ENCODE measurements around the gene SCFD2.
"Not testable (repeated sequence)": the region's sequence is repeated elsewhere in the genome, so short reads cannot be mapped to it uniquely, and the experiment has no call there.

Gene SCFD2

DNA sequence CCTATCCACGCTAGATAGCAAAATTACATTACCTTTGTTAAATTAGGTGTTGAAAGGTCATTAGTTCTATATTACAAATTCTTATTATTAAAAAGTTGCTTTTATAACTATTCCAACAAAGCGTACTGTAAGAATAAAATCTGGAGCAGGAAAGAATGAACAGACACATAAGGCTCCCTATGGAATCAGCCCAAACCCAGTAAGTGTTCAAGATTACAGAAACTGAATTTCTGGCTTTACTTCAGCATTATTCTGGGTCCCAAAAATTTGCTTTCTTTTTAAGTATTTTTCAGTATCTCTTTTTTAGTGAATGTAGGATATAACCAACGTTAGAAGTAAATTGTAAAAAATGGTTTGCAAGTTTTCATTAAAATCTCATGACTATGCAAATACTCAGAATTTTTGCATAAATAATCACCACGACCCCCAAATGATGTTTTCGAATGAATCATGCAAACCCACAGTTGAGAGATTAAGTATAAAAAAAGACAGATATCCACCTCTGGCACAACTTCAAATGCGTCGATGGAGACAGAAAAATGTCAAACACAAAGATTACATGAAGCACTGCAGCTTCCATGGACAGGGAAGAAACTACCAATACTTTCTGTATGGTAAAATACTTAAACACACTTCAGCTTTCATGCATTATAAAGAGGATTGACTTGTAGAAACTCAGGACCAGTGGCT, 265.2 kb downstream of the SCFD2 start:
- DNase-seq (ENCODE audit: low read depth): no peak

DNA sequence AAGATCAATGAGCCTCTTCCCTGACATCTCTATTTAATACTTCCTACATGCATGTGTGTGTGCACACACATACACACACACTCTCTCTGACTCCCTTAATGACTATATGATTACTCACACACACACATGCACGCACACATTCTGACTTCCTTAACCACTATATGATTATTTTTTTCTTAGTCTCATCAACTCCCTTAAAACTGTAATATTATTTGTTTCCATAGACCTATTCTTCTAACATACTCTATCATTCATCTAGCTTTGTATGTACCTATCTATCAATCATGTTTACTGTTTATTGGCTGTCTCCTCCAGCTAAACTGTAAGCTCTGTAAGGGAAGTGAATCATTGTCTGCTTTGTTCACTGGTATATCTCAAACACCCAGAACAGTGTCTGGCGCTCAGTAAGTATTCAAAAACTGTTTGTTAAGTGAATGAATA, 267.2 kb downstream of the SCFD2 start:
- no peak for DNase-seq (ENCODE audit: low read depth)

DNA sequence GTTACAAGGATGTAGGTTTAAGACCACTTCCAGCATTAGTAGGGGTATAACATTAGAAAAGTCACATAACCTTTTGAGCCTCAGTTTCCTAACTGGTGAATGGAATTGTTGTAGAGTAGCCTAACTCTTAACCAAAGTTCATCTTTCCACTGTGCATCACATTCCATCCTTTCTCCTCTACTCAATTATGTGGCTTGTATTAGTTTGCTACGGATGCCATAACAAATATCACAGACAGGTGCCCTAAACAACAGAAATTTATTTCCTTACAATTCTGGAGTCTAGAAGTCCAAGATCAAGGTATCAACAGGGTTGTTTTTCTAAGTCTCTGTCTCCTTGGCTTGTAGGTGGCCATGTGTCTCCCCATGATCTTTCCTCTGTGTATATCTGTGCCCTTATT, 271.8 kb downstream of the SCFD2 start:
- DNase-seq (ENCODE audit: low read depth): no peak

DNA sequence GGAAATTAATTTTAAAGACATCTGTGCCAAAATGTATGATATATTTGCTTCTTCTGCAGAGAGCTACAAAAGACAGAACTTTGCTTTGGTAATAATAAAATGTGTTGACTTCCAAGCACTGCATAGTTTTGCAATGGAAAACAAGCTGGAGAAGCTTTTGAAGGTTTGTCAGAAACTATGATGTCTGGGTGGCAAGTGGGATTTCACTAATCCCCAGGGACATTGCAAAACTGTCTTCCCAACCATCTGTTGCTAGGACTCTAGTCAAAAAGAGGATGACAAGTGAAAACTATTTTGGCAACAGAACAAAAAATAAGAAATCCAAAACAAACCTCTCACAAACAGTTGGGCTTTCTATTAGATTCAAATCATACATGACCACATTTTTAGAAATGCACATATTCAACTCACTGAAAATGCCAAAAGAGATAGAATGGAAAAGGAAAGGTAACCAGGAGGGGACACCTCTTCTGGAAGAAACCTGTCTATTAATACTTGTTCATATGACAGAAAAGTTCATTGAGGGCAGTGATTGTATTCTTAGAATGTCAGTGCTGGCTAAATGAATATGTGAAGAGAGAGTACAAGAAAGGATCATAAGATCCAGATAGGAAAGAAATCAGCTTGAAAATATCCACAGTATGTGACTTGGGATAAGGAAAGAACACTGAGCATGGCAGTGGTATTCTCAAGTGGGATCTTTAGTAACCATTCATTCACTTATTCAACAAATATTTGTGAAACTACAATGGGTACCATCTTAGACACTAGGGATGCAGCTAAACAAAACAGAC, 275.7 kb downstream of the SCFD2 start:
- no peak for DNase-seq (ENCODE audit: low read depth)

DNA sequence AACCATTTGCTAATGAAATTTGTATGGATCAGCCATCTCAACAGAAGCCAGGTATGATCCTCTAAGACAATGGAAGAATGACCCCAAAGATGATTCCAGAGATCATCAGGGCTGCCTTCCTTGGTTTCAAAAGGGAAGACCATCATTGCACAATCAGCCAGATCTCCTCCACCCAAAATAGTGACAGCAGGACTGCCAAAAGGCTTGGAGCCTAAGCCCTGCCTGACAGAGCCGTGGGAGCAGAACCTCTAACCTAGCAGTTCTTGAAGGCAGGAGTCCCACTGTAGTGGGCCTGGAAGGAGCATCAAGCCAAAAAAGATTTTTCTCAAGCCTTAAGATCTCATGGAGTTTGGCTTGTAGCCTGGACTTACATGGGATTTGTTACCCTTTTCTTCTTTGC, 277.7 kb downstream of the SCFD2 start:
- DNase-seq (ENCODE audit: low read depth): no peak

DNA sequence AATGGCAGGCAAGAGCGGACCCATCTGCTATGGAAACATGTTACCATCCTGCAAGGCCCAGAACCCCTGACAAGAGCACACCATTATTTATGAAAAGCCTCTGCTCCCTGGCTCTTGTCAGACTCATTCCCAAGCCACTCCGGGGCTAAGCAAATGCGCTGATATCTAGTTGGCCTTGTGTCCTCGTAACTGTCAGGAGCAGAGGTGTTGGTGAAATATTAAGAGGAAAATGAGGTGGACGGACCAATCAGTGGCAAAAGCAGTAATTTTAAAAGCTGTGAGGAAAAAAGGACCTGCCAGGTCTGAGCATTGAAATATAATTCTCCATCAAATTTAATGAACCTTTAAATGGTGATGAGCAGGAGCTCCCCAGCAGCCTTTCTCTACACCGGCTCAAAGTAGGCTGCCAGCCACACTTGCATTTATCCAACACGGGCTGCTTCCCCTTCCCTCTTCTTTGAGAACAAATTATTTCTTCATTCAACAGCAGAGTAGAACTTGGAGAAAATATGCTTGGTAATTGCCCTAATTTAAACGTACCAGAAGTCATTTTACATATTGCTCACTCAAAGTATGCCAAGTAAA, 289.4 kb downstream of the SCFD2 start:
- no peak for DNase-seq (ENCODE audit: low read depth)

DNA sequence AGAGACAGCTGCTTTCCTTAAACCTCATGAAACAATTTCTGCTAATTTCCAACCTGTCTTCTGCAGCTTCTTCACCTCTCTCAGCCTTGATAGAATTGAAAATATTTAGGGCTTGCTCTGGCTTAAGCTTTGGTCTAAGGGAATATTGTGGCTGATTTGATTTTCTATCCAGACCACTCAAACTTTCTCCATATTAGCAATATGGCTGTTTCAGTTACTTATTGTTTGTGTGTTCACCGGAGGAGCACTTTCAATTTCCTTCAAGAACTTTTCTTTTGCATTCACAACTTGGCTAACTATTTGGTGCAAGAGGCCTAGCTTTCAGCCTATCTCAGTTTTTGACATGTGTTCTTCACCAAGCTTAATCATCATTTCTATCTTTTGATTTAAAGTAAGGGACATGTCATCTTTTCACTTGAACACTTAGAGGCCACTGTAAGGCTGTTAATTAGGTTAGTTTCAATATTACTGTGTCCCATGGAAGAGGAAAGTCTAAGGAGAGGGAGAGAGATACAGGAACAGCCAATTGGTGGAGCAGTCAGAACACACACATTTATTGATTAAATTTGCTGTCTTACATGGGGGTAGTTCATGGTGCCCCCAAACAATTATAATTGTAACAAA, 290.6 kb downstream of the SCFD2 start:
- DNase-seq (ENCODE audit: low read depth): no peak

DNA sequence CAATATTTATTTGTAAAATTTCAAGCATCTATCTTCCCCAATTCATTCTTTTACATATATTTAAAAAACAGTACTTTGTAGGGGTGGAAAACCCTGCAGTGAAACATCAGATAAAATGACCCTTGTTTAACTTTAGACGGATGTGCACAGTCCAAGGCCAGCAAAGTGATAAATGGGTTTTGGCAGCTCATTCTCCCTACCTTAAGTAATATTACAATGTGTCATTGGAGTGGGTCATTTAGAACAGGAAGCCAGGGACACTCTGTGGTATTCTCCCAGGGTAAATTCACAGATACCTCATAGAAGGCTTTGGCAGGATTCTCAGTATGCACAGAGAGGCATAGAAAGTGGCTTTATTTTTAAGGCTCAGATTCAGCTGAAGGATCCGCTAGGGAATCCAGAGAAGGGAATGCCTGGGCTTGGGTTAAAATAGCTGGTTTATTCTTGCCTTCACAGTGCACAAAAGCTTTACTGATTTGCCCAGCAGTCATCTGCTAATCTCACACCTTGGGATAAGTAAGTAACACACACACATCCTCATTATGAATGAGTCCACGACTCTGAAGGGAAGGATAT, 297.0 kb downstream of the SCFD2 start:
- no peak for DNase-seq (ENCODE audit: low read depth)

DNA sequence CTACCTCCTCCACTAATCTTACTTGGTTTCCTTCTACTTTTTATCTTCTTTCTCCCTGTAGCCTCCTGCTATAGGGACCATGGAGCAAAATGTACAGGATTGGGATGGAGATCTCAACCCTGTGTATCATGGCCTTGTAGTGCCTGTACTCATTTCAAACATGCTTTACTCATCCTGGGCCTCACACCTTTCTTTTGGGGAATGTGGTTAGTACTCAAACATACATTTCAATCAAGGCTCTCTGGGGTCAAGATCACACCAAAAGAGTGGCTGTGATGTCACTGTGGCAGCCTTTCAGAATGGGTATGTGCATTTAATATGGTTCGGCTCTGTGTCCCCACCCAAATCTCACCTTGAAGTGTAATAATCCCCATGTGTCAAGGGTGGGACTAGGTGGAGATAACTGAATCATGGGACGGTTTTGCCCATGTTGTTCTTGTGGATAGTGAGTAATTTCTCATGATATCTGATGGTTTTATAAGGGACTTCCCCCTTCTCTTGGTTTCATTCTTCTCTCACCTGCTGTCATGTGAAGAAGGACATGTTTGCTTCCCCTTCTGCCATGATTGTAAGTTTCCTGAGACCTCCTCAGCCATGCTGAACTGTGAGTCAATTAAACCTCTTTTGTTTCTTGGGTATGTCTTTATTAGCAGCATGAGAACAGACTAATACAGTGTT, 298.6 kb downstream of the SCFD2 start:
- no peak for DNase-seq (ENCODE audit: low read depth)

DNA sequence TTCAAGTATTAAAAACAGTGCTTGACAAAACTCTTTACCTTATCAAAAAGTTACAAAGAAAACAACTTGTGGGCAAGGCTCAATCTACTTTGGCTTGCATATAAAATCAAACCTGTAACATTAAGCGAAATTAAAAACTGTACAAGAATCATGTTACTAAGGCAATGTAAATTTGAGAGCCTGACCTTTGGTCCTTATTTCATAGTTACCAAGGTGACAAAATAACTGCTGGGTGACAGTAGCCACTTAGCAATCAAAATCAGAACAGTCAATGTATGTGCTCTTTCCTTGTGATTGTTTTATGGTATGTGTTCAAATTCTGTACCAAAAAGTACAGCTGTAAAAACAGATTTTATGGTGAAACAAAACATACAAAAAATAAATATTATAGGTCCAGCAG, 299.7 kb downstream of the SCFD2 start:
- no peak for DNase-seq (ENCODE audit: low read depth)

DNA sequence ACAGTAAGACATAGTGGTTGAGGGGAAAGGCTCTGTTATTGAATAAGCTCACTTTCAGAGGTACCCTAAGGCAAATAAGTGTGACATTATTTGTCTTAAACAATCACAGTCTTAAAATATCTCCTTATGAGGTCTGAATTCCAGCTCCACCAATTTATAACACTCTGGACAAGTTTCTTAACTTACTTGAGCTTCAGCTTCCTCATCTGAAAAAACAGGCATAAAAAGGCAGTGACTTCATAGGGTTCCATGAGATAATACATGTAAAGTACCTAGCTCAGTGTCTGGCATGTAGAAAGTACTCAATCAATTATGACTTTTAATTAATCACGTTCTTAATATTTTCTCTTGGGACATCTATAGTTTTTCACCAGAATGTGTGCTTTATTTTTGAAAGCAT, 301.3 kb downstream of the SCFD2 start:
- DNase-seq (ENCODE audit: low read depth): no peak

DNA sequence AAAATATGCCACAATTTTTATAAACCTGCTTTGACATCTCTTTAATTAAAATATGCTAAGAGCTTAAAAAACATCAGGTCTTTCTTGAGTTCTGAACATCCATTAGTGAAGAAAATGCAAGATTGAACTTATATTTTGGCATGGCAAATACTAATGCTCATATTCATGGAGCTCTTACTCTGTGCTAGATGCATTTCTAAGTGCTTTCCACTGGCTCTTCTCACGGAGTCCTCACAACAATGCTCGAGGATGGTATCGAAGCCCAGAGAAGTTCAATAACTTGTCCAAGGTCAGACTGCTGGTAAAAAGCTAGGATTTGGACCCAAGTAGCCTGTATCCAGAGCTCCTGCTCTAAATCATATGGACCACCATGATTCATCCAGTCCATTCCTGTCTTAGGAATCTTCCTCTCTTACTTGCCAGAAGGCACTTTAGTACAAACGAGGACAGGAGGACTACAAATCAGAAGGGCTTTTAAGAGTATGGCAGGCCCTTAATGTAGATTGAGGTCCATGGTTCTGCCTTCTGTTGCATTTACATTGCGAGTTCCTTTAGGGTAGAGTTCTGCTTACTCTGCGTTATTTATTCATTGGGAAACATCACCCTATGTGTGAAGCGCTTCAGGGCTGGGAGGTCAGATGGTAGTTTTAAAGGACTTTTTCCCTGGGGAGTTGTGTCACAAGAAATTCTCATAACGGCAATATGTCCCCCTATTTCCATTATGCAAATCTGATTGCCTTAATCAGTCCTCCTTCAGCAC, 304.6 kb downstream of the SCFD2 start:
- no peak for DNase-seq (ENCODE audit: low read depth)

DNA sequence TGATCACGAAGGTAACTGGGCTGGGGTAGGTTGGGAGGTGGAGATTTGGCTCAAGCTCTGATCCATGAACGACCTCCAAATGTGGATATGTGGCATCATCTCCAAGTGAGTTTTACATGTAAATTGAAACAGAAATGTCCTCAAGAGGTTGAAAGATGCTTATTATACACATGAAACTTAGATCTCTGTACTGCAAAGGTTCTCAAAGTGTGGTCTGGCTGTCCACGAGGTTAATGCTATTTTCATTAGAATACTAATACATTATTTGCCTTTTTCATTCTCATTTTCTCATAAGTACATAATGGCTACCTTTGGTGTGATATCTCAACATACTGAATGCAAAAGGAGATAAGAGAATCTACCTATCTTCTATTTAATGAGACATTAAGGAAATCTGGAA, 305.6 kb downstream of the SCFD2 start:
- DNase-seq (ENCODE audit: low read depth): no peak

DNA sequence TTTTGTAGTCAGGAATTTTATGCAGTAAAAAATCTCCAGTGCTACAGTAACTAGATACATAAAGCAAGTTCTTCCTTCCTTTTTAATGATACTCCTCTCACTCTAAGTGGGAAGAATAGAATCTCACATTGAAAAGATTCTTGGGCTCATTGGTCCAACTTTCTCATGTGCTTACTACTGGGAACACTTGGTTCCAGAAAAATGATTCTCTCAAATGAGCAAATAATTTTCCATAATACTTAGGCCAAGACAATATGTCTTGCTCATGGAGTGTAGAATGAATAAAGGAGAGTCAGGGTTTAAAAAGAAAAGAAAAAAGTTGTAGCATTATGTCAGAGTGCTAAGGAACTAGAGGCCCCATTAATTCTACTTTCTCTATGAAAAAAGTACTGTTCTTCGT, 306.0 kb downstream of the SCFD2 start:
- no peak for DNase-seq (ENCODE audit: low read depth)

DNA sequence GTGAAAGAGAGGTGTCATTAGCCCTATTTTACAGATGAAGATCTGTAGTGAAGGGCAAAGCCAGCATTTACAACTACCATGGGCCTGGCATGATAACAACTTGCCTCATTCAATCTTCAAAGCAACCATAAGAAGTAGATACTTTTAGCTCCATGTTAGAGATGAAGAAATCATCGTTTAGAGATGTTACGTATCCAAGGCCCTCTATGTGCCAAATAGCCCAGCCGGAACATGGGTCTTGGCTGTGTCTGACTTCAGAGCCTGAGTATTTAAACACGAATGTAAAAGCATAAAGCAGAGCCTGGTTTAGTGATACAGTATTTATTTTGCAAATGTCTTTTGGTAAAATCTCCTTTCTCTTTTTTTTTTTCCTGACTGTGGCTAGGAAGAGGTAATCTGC, 306.6 kb downstream of the SCFD2 start:
- no peak for DNase-seq (ENCODE audit: low read depth)

DNA sequence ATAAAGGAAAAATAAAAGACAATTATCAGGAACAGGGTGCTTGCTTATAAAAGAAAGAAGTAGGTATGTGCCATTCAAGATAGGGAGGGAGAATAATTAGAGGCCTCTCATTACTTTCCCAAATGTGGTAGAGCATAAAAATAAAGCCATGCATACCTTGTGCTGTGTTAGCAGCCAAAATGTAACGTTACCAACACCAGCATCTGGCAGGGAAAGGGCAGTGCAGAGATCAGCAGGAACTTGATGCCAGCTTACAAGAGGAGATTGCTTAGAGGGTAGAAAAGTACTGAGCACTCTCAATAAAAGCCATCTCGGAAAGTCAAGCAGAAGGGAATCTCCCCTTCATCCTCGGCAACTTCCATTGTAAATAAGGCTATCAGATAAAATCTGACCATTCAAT, 308.2 kb downstream of the SCFD2 start:
- no peak for DNase-seq (ENCODE audit: low read depth)

DNA sequence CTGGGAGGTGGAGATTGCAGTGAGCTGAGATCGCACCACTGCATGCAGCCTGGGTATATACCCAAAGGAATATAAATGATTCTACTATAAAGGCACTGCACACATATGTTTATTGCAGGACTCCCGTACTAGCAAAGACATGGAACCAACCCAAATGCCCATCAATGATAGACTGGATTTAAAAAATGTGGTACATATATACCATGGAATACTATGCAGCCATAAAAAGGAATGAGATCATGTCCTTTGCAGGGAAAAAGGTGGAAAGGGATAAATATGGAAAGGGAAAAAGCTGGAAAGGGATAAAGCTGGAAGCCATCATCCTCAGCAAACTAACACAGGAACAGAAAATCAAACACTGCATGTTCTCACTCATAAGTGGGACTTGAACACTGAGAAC, 308.8 kb downstream of the SCFD2 start:
- DNase-seq (ENCODE audit: low read depth): not testable (repeated sequence)

DNA sequence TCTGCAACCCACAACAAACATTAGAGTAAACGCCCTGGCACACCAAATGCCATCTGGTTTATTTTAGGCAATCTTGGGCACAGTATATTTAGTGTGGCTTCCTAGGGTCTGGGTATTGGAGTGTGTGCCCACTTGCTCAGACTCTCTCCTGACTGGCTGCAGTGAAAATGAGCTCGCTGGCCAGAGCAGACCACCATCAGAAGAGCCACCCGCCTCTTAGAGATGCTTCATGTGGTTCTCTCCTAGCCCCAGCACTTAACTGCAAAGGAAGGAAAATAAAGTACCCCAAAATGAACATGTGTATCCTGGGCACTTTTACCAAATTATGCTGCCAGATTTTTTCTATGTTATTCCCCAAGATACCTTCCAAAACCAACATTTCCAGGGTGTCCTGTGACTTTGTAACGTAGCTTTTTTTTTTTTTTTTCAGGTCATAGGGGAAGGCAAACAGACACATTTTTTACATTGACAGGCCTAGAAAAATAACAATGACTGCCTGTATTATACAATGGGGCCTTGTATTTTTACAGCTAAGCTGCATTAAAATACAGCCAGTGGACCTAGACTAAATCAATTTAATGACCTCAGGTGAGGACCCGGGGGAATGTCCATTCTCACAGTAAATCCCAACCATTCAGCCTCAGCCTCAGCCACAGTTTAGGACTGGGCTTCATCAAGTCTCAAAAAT, 310.0 kb downstream of the SCFD2 start:
- DNase-seq (ENCODE audit: low read depth): no peak

DNA sequence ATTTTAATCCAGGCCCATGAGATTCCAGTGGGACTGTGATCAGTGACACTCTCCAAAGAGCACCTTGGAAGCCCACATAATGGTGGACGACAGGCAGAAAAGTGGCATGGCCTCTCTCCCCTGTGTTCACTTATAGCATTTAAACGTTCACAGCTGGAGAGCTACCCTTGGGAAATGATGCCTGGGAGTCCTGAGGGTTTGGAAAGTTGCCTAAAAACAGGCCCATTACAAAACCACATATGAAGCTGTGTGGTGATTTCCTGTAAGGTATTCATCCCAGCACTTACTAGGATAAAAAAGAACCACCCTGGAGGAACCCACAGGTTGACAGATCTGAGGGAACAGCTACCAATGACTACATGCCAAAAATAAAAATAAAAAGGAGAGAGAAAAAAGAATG, 310.6 kb downstream of the SCFD2 start:
- no peak for DNase-seq (ENCODE audit: low read depth)

DNA sequence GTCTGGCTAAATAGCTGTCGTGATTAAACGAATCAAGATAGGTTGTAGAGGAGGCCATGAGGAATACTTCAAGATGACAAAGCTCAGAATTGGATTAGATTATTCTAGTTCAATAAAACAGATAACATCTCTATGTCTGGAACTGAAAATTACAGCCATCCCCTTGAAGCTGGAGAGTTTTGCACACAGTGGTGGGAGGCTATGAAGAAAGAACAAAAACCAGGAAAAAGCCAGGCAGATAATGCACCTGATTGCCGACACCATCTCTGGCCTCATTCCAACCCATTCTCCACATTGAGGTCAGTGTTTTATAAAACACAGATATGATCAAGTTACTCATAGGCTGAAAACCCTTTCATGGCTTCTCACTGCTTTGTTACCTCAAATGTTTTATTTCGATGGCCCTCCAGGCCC, 315.5 kb downstream of the SCFD2 start:
- DNase-seq (ENCODE audit: low read depth): no peak

DNA sequence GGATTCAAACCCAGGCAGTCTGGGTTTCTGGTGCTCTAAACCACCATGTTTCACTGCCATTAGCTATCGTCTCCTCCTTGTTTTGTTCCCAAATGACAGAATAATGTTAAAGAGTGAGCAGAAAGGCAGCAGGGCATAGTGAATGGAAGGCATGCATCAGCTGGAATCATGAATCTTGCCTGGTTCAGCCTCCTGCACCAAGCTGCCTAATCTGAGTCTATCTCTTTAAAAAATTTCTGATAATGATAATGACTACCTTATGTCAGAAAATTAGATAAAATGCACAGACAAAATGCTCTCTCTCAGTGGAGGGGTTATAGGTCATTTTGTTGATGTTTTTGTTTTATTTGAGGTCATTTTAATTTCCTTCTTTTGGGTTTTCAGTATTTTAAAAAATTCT, 316.3 kb downstream of the SCFD2 start:
- DNase-seq (ENCODE audit: low read depth): no peak

Measured in activated T-helper 9 cell treated with anti-CD3 and anti-CD28 coated beads, Interleukin-2, amount 50 U/mL, for 16 hours (primary cell).